SK-N-MC (cell line): ENCODE data around the gene BRIP1.

Experiments used
- EZH2 ChIP-seq: fragments of 200-600 bp; sonication (generic); IDR thresholded peaks from one replicate; pipeline ENCODE4 v1.6.1; 2017; ENCODE audit warnings: antibody characterized with exemption
- POLR2AphosphoS5 ChIP-seq: IDR thresholded peaks from 2 replicates; pipeline ENCODE4 v1.6.1; 2012; ENCODE audit warnings: mild to moderate bottlenecking, low read depth, low read length, borderline replicate concordance

- TF ChIP-seq POLR2AphosphoS5 (no peak), EZH2 (no peak)
Measured at GRCh38 chr17:61699032-61699431, 164.3 kb downstream of the BRIP1 start.
